Measurements from ENCODE around the gene PIK3IP1.

DNA sequence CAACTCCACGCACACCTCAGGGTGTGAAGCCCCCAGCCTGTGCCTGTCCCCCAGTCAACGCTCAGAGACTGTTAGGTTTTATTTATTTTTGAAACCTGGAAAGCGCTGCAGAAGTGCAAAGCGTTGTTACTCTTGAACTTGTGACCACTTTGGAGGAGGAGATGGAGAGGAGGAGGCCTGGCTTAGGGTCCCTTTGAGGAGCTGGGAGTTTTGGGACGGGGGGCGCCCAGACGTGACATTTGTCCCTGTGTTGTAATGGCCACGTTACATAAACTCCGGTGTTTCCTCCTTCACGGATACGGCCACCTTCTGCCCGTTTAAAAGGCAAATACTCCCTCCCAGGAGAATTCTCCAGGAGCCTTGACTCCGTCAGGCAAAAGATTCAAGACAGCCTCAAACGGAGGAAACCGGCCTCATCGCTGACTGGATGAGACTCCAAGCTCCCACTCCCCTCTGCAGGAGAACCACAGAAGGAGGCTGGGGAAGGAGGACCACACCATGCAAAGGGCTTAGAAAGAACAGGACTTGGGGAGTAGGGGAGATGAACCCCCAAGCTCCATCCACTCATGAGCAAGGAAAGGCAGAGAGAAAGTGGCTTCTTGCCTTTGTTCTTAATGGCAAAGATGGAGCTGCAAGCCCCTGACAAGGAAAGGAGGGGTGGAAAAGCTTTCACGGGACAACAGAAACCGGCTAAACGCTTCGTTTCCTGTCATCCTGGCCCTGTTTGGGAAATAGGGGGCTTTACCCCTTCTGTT, 630 bp downstream of the PIK3IP1 start:
- TF ChIP-seq, protein P1, sequence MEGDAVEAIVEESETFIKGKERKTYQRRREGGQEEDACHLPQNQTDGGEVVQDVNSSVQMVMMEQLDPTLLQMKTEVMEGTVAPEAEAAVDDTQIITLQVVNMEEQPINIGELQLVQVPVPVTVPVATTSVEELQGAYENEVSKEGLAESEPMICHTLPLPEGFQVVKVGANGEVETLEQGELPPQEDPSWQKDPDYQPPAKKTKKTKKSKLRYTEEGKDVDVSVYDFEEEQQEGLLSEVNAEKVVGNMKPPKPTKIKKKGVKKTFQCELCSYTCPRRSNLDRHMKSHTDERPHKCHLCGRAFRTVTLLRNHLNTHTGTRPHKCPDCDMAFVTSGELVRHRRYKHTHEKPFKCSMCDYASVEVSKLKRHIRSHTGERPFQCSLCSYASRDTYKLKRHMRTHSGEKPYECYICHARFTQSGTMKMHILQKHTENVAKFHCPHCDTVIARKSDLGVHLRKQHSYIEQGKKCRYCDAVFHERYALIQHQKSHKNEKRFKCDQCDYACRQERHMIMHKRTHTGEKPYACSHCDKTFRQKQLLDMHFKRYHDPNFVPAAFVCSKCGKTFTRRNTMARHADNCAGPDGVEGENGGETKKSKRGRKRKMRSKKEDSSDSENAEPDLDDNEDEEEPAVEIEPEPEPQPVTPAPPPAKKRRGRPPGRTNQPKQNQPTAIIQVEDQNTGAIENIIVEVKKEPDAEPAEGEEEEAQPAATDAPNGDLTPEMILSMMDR (IDR thresholded peaks at IDR 0.05), result no peak
- no peak for TF ChIP-seq ZFX (IDR thresholded peaks at IDR 0.05; ENCODE audit: borderline replicate concordance)

Measured in 22Rv1 (cell line).